Measurements from ENCODE around the gene MAML3.

Gene MAML3

GRCh38 chr4:139975830-139976272 lies 178.1 kb downstream of the MAML3 start:
- TF ChIP-seq, protein P1, sequence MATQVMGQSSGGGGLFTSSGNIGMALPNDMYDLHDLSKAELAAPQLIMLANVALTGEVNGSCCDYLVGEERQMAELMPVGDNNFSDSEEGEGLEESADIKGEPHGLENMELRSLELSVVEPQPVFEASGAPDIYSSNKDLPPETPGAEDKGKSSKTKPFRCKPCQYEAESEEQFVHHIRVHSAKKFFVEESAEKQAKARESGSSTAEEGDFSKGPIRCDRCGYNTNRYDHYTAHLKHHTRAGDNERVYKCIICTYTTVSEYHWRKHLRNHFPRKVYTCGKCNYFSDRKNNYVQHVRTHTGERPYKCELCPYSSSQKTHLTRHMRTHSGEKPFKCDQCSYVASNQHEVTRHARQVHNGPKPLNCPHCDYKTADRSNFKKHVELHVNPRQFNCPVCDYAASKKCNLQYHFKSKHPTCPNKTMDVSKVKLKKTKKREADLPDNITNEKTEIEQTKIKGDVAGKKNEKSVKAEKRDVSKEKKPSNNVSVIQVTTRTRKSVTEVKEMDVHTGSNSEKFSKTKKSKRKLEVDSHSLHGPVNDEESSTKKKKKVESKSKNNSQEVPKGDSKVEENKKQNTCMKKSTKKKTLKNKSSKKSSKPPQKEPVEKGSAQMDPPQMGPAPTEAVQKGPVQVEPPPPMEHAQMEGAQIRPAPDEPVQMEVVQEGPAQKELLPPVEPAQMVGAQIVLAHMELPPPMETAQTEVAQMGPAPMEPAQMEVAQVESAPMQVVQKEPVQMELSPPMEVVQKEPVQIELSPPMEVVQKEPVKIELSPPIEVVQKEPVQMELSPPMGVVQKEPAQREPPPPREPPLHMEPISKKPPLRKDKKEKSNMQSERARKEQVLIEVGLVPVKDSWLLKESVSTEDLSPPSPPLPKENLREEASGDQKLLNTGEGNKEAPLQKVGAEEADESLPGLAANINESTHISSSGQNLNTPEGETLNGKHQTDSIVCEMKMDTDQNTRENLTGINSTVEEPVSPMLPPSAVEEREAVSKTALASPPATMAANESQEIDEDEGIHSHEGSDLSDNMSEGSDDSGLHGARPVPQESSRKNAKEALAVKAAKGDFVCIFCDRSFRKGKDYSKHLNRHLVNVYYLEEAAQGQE (IDR thresholded peaks at IDR 0.05; ENCODE audit: insufficient read depth in 1 of 2, low read depth in 2 of 2, low read length in 2 of 2), result no peak
- no peak for TF ChIP-seq FOXP2 (optimal IDR thresholded peaks at IDR 0.05; ENCODE audit: borderline replicate concordance, extremely low read depth, extremely low read length, insufficient read depth)
- no peak for TF ChIP-seq TAF1 (IDR thresholded peaks at IDR 0.05; ENCODE audit: borderline replicate concordance, insufficient read depth, low read length)
- no peak for TF ChIP-seq POLR2AphosphoS5 (IDR thresholded peaks at IDR 0.05; ENCODE audit: low read depth, low read length)
- TF ChIP-seq SIN3A (IDR thresholded peaks at IDR 0.05; ENCODE audit: borderline replicate concordance, insufficient read depth, low read length), result no peak

GRCh38 chr4:139973616-139974015 lies 180.4 kb downstream of the MAML3 start:
- TF ChIP-seq, protein P1 (IDR thresholded peaks at IDR 0.05; ENCODE audit: insufficient read depth in 1 of 2, low read depth in 2 of 2, low read length in 2 of 2), result no peak
- TF ChIP-seq FOXP2 (optimal IDR thresholded peaks at IDR 0.05; ENCODE audit: borderline replicate concordance, extremely low read depth, extremely low read length, insufficient read depth), result no peak
- TF ChIP-seq TAF1 (IDR thresholded peaks at IDR 0.05; ENCODE audit: borderline replicate concordance, insufficient read depth, low read length), result no peak
- no peak for TF ChIP-seq POLR2AphosphoS5 (IDR thresholded peaks at IDR 0.05; ENCODE audit: low read depth, low read length)
- TF ChIP-seq SIN3A (IDR thresholded peaks at IDR 0.05; ENCODE audit: borderline replicate concordance, insufficient read depth, low read length), result no peak

DNA sequence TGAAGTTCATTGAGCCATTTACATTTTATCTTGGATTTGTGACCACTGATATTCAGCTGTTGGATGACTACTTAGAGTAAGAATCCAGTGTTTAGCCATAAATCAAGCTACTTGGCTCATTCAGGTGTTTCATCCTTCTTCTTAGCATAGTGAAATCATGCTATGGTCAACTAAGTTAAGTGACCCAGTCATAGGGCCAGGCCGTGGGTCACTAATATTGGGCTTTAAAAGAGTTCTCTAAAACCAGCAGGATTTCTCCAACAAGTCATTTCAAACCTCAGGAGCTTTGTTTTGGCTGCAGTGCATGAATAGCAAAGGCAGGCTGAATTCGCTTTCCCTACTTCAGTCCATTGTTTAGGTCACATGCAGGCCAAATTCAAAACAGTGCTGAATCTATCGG lies 181.0 kb downstream of the MAML3 start:
- TF ChIP-seq SIN3A (IDR thresholded peaks at IDR 0.05; ENCODE audit: borderline replicate concordance, insufficient read depth, low read length) (no peak), TAF1 (IDR thresholded peaks at IDR 0.05; ENCODE audit: borderline replicate concordance, insufficient read depth, low read length) (no peak), POLR2AphosphoS5 (IDR thresholded peaks at IDR 0.05; ENCODE audit: low read depth, low read length) (no peak), FOXP2 (optimal IDR thresholded peaks at IDR 0.05; ENCODE audit: borderline replicate concordance, extremely low read depth, extremely low read length, insufficient read depth) (no peak)
- TF ChIP-seq, protein P1 (IDR thresholded peaks at IDR 0.05; ENCODE audit: insufficient read depth in 1 of 2, low read depth in 2 of 2, low read length in 2 of 2), result no peak

GRCh38 chr4:139972305-139972704 lies 181.7 kb downstream of the MAML3 start:
- TF ChIP-seq FOXP2 (optimal IDR thresholded peaks at IDR 0.05; ENCODE audit: borderline replicate concordance, extremely low read depth, extremely low read length, insufficient read depth) (no peak), POLR2AphosphoS5 (IDR thresholded peaks at IDR 0.05; ENCODE audit: low read depth, low read length) (no peak), TAF1 (IDR thresholded peaks at IDR 0.05; ENCODE audit: borderline replicate concordance, insufficient read depth, low read length) (no peak), SIN3A (IDR thresholded peaks at IDR 0.05; ENCODE audit: borderline replicate concordance, insufficient read depth, low read length) (no peak)
- TF ChIP-seq, protein P1 (IDR thresholded peaks at IDR 0.05; ENCODE audit: insufficient read depth in 1 of 2, low read depth in 2 of 2, low read length in 2 of 2), result no peak

DNA sequence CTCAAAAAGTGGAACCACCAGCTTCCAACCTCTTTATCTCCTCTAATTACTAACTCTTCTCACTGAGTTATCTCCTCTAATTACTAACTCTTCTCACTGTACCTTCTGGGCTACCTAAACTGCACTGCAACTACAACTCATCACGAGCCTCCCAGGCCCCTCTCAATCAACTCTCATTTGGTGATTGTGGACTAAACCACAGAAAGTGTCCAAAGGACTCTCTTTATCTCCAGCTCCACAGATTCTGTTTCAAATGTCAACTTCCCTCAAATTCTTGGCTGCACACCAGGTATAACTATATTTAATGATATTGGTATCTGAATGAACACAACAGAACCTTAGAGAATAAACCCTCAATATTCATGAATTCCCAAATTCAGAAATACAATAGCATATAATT lies 182.9 kb downstream of the MAML3 start:
- TF ChIP-seq FOXP2 (optimal IDR thresholded peaks at IDR 0.05; ENCODE audit: borderline replicate concordance, extremely low read depth, extremely low read length, insufficient read depth), result no peak
- TF ChIP-seq POLR2AphosphoS5 (IDR thresholded peaks at IDR 0.05; ENCODE audit: low read depth, low read length), result no peak
- no peak for TF ChIP-seq SIN3A (IDR thresholded peaks at IDR 0.05; ENCODE audit: borderline replicate concordance, insufficient read depth, low read length)
- TF ChIP-seq TAF1 (IDR thresholded peaks at IDR 0.05; ENCODE audit: borderline replicate concordance, insufficient read depth, low read length), result no peak
- TF ChIP-seq, protein P1 (IDR thresholded peaks at IDR 0.05; ENCODE audit: insufficient read depth in 1 of 2, low read depth in 2 of 2, low read length in 2 of 2), result no peak
